OCI-LY7 (cell line): Measurements from ENCODE around the gene FPR1. TPM values are rescaled to one million over a fixed set of nuclear protein-coding genes. Genes with fewer than 3 reads are reported as not detected.

Experiments
- BruUV-seq: library from RNA; stranded (reverse); fragments of 400-500 nt; replicated peaks from 2 replicates; lab custom pipeline; 2021; lab: Mats Ljungman, UMichigan
- CTCF ChIA-PET: fragments of 300-600 bp; sonication (Branson Sonifier 250); formaldehyde crosslinking; loops from one replicate; lab custom pipeline; 2022; ENCODE audit warnings: antibody characterized with exemption; ENCODE audit not compliant: unreplicated experiment; lab: Charles Lee
- POLR2A ChIA-PET: fragments of 300-600 bp; sonication (Branson Sonifier 250); formaldehyde crosslinking; loops from one replicate; lab custom pipeline; 2022; ENCODE audit warnings: antibody characterized with exemption; lab: Charles Lee
- DNase-seq: peaks from one replicate; pipeline ENCODE4 v3.0.0-alpha.2; 2015; ENCODE audit warnings: low spot score
- H2AFZ ChIP-seq: fragments of 200-600 bp; sonication (generic), shearing (Covaris generic); 2 replicates; pipeline ENCODE4 v1.6.1; 2014; ENCODE audit warnings: mild to moderate bottlenecking, antibody characterized with exemption, low read length, moderate library complexity
- H3K27ac ChIP-seq: fragments of 200-600 bp; sonication (generic); 2 replicates; pipeline ENCODE4 v1.5.1; 2014; ENCODE audit warnings: mixed run types, low read depth, mild to moderate bottlenecking, moderate library complexity, low read length, inconsistent platforms; ENCODE audit not compliant: poor library complexity, severe bottlenecking
- H3K36me3 ChIP-seq: fragments of 200-600 bp; sonication (generic); 2 replicates; pipeline ENCODE4 v1.6.1; 2014; ENCODE audit warnings: mild to moderate bottlenecking, antibody characterized with exemption, low read length, moderate library complexity, mixed read lengths; ENCODE audit not compliant: insufficient read depth
- H3K4me1 ChIP-seq: fragments of 200-600 bp; sonication (generic); 2 replicates; pipeline ENCODE4 v1.5.1; 2014; ENCODE audit warnings: mild to moderate bottlenecking, low read length; ENCODE audit not compliant: insufficient read depth, poor library complexity, severe bottlenecking
- H3K4me2 ChIP-seq: fragments of 200-600 bp; sonication (generic); 2 replicates; pipeline ENCODE4 v1.6.1; 2014; ENCODE audit warnings: mild to moderate bottlenecking, low read length
- H3K4me3 ChIP-seq: fragments of 200-600 bp; sonication (generic); 2 replicates; pipeline ENCODE4 v1.5.1; 2014; ENCODE audit warnings: mild to moderate bottlenecking, low read depth, low read length; ENCODE audit not compliant: poor library complexity, severe bottlenecking
- H3K79me2 ChIP-seq: fragments of 200-600 bp; sonication (generic); 2 replicates; pipeline ENCODE4 v1.6.1; 2016; ENCODE audit warnings: low read depth, mild to moderate bottlenecking, low read length, moderate library complexity, mixed read lengths; ENCODE audit not compliant: insufficient read depth
- H3K9me2 ChIP-seq: fragments of 200-600 bp; sonication (generic); 2 replicates; pipeline ENCODE4 v1.6.1; 2016; ENCODE audit warnings: mild to moderate bottlenecking, low read length, mixed read lengths; ENCODE audit not compliant: insufficient read depth
- H3K9me3 ChIP-seq: fragments of 200-600 bp; sonication (generic); 2 replicates; pipeline ENCODE4 v1.6.1; 2014; ENCODE audit warnings: mild to moderate bottlenecking, mixed run types, low read length, mixed read lengths
- H4K20me1 ChIP-seq: fragments of 200-600 bp; sonication (generic); 2 replicates; pipeline ENCODE4 v1.6.1; 2014; ENCODE audit warnings: mild to moderate bottlenecking, antibody characterized with exemption, low read length, moderate library complexity, mixed read lengths; ENCODE audit not compliant: insufficient read depth
- CTCF ChIP-seq: fragments of 200-600 bp; sonication (generic); conservative IDR thresholded peaks from 2 replicates; pipeline ENCODE4 v1.5.1; 2014; ENCODE audit warnings: mild to moderate bottlenecking, antibody characterized with exemption, low read length, moderate library complexity, mixed read lengths
- EZH2phosphoT487 ChIP-seq: fragments of 200-600 bp; sonication (generic); IDR thresholded peaks from 2 replicates; pipeline ENCODE4 v1.6.1; 2018; ENCODE audit warnings: low read depth, borderline replicate concordance, mild to moderate bottlenecking, mixed run types, antibody characterized with exemption, low read length, moderate library complexity, mixed read lengths
- intact Hi-C: fragments of 100-400 bp; cut with micrococcal nuclease; formaldehyde crosslinking; loops from one replicate; pipeline ENCODE4 v1.10.0; 2022; ENCODE audit not compliant: unreplicated experiment
- total RNA-seq, 2 experiments: library from RNA; depleted of rRNA in 1 of 2; stranded (reverse); fragments of >200 nt in 1 of 2; shearing (Covaris generic) in 1 of 2; gene quantifications; 2 replicates each; pipeline ENCODE4 v1.2.3, GENCODE V29; 2014 to 2022

The FPR1 gene
- total RNA-seq, 2 experiments from 2014 or later: not detected

GRCh38 chr19:51796195-51796679, 44.6 kb upstream of the FPR1 start:
- TF ChIP-seq EZH2phosphoT487 (no peak), CTCF (no peak)
- no peaks in the 10 kb centered on the region for H3K9me2 ChIP-seq
- intact Hi-C loops: no loop called here
- H3K4me2 ChIP-seq: no peak overlapping the region
- H3K79me2 ChIP-seq: no peaks in the 10 kb centered on the region
- H3K27ac ChIP-seq: no peak overlapping the region
- H4K20me1 ChIP-seq: no peaks in the 10 kb centered on the region
- no peaks in the 10 kb centered on the region for H3K4me1 ChIP-seq
- ChIA-PET POLR2A (no interaction called here), CTCF (no interaction called here)
- no peak for DNase-seq
- H3K36me3 ChIP-seq: no peaks in the 10 kb centered on the region
- H2AFZ ChIP-seq: no peak overlapping the region
- H3K9me3 ChIP-seq: no peaks in the 10 kb centered on the region
- BruUV-seq: no TSS peak
- H3K4me3 ChIP-seq: no peak overlapping the region

GRCh38 chr19:51794885-51795490, 43.3 kb upstream of the FPR1 start, which contains the start of gene FPR3:
Gene FPR3 (plus strand): TSS chr19:51795157. CDS start chr19:51823749, 28,592 bp downstream.
- POLR2A ChIA-PET: no interaction called here
- BruUV-seq: no TSS peak
- CTCF ChIA-PET: no interaction called here
- no peak within 1 kb of the TSS for H3K4me2 ChIP-seq
- no peaks in the 10 kb centered on the region for H3K4me1 ChIP-seq
- intact Hi-C loops: no loop called here
- no peak within 1 kb of the TSS for H3K27ac ChIP-seq
- H3K9me3 ChIP-seq: no peaks in the 10 kb centered on the region
- no peaks in the 10 kb centered on the region for H4K20me1 ChIP-seq
- no peak within 1 kb of the TSS for H2AFZ ChIP-seq
- no peak for DNase-seq
- no peaks in the 10 kb centered on the region for H3K9me2 ChIP-seq
- H3K79me2 ChIP-seq: no peaks in the 10 kb centered on the region
- H3K36me3 ChIP-seq: no peaks in the 10 kb centered on the region
- H3K4me3 ChIP-seq: no peak within 1 kb of the TSS
- no peak for TF ChIP-seq EZH2phosphoT487
- TF ChIP-seq CTCF: no peak

GRCh38 chr19:51793994-51794393, 42.3 kb upstream of the FPR1 start:
- POLR2A ChIA-PET: no interaction called here
- Histone ChIP-seq H2AFZ (no peak overlapping the region), H3K9me2 (no peaks in the 10 kb centered on the region), H3K36me3 (no peaks in the 10 kb centered on the region), H3K79me2 (no peaks in the 10 kb centered on the region), H4K20me1 (no peaks in the 10 kb centered on the region), H3K27ac (no peak overlapping the region), H3K4me1 (no peaks in the 10 kb centered on the region), H3K9me3 (no peaks in the 10 kb centered on the region), H3K4me2 (no peak overlapping the region), H3K4me3 (no peak overlapping the region)
- intact Hi-C loops: no loop called here
- TF ChIP-seq EZH2phosphoT487 (no peak), CTCF (no peak)
- DNase-seq: no peak
- CTCF ChIA-PET: no interaction called here
- BruUV-seq: no TSS peak
